Cardiac muscle cell (in vitro differentiated cells and primary cell): ENCODE measurements around the gene SPRED2. TPM values are rescaled to one million over a fixed set of nuclear protein-coding genes. Genes with fewer than 3 reads are reported as not detected.
A peak's percentile ranks its signal among the peaks of the same experiment; 100 is the strongest.

ENCODE experiments used
- DNase-seq, 2 donors: peaks; one replicate each; pipeline versions ENCODE4 v3.0.0 to v3.0.0-alpha.2; 2010 to 2017; ENCODE audit warnings: low read depth in 1 of 2, low spot score in 1 of 2
- H3K27ac ChIP-seq: fragments of 200-600 bp; sonication (generic); 2 replicates; pipeline ENCODE4 v1.5.1; 2016
- H3K27me3 ChIP-seq: fragments of 200-600 bp; sonication (generic); 2 replicates; pipeline ENCODE4 v1.6.0; 2016; ENCODE audit warnings: control low read depth
- H3K36me3 ChIP-seq: fragments of 200-600 bp; sonication (generic); 2 replicates; pipeline ENCODE4 v1.5.1; 2016; ENCODE audit warnings: control low read depth
- H3K4me1 ChIP-seq: fragments of 200-600 bp; sonication (generic); 2 replicates; pipeline ENCODE4 v1.8.1; 2017; ENCODE audit warnings: low read depth, mild to moderate bottlenecking, mixed run types
- H3K4me3 ChIP-seq: fragments of 200-600 bp; sonication (generic); 2 replicates; pipeline ENCODE4 v1.5.1; 2016; ENCODE audit warnings: mild to moderate bottlenecking
- H3K9me3 ChIP-seq: fragments of 200-600 bp; sonication (generic); 2 replicates; pipeline ENCODE4 v1.5.1; 2017; ENCODE audit warnings: low read depth, mild to moderate bottlenecking, control low read depth
- CTCF ChIP-seq: IDR thresholded peaks from 2 replicates; pipeline ENCODE4 v1.5.1; 2012; ENCODE audit warnings: low read depth, mild to moderate bottlenecking, low read length
- polyA plus RNA-seq: library from polyadenylated mRNA; unstranded; fragments of >200 nt; fragmentation: Nextera tagmentation; extraction: Ambion mirVana; gene quantifications from 2 replicates; pipeline ENCODE4 v1.2.1, GENCODE V29; 2016
- total RNA-seq: library from RNA; depleted of rRNA; stranded (reverse); fragments of >200 nt; gene quantifications from 2 replicates; pipeline ENCODE4 v1.2.3, GENCODE V29; 2016

Gene SPRED2
- total and polyA plus RNA-seq, 2 experiments from 2014 or later: 11.7 to 18.9 TPM

- Histone ChIP-seq H3K4me3 (no peak overlapping the region), H3K27ac (no peak overlapping the region), H3K27me3 (peaks cover 17% of the 10 kb centered on the region), H3K36me3 (peaks cover 3% of the 10 kb centered on the region), H3K9me3 (no peaks in the 10 kb centered on the region), H3K4me1 (peaks cover 22% of the 10 kb centered on the region)
- DNase-seq: no peak
- TF ChIP-seq CTCF: no peak
Observed at GRCh38 chr2:65273344-65273743, 159.1 kb downstream of the SPRED2 start.

GRCh38 chr2:65268957-65269356 lies 163.4 kb downstream of the SPRED2 start:
- H3K4me3 ChIP-seq: no peak overlapping the region
- H3K27ac ChIP-seq: no peak overlapping the region
- H3K27me3 ChIP-seq: peaks cover 3% of the 10 kb centered on the region
- peaks cover 7% of the 10 kb centered on the region for H3K36me3 ChIP-seq
- TF ChIP-seq CTCF: no peak
- no peak for DNase-seq
- no peaks in the 10 kb centered on the region for H3K4me1 ChIP-seq
- H3K9me3 ChIP-seq: no peaks in the 10 kb centered on the region

GRCh38 chr2:65267008-65267407 lies 165.4 kb downstream of the SPRED2 start:
- Histone ChIP-seq H3K27ac (no peak overlapping the region), H3K36me3 (peaks cover 7% of the 10 kb centered on the region)
- TF ChIP-seq CTCF: no peak

GRCh38 chr2:65265671-65266045 lies 166.7 kb downstream of the SPRED2 start:
- H3K4me3 ChIP-seq: no peak overlapping the region
- H3K9me3 ChIP-seq: no peaks in the 10 kb centered on the region
- H3K4me1 ChIP-seq: no peaks in the 10 kb centered on the region
- H3K27me3 ChIP-seq: no peaks in the 10 kb centered on the region
- H3K27ac ChIP-seq: no peak overlapping the region
- H3K36me3 ChIP-seq: peaks cover 4% of the 10 kb centered on the region
- TF ChIP-seq CTCF: no peak
- no peak for DNase-seq

More at GRCh38 chr2:65267008-65267407, 165.4 kb downstream of the SPRED2 start:
- Histone ChIP-seq H3K4me3 (no peak overlapping the region), H3K9me3 (no peaks in the 10 kb centered on the region), H3K4me1 (no peaks in the 10 kb centered on the region), H3K27me3 (no peaks in the 10 kb centered on the region)
- DNase-seq: no peak

GRCh38 chr2:65264821-65265670 lies 167.4 kb downstream of the SPRED2 start:
- peak; percentile 71 to 91 for DNase-seq
- H3K27me3 ChIP-seq: no peaks in the 10 kb centered on the region
- peaks cover 4% of the 10 kb centered on the region for H3K36me3 ChIP-seq
- no peak overlapping the region for H3K4me3 ChIP-seq
- peak; percentile 59 for TF ChIP-seq CTCF
- H3K9me3 ChIP-seq: no peaks in the 10 kb centered on the region
- H3K4me1 ChIP-seq: no peaks in the 10 kb centered on the region
- H3K27ac ChIP-seq: no peak overlapping the region
